ENCODE results near the gene CLCNKB.
"Not testable (repeated sequence)": the region's sequence is repeated elsewhere in the genome, so short reads cannot be mapped to it uniquely, and the experiment has no call there.

The CLCNKB gene

GRCh38 chr1:16061266-16061665 is 17.7 kb downstream of the CLCNKB start:
- no peak for DNase-seq (ENCODE audit: low spot score)

GRCh38 chr1:16061989-16062686 is 18.6 kb downstream of the CLCNKB start:
- DNase-seq (ENCODE audit: low spot score), result not testable (repeated sequence)

GRCh38 chr1:16062687-16063075 is 19.1 kb downstream of the CLCNKB start:
- not testable (repeated sequence) for DNase-seq (ENCODE audit: low spot score)

- no peak for DNase-seq (ENCODE audit: low spot score)
Observed at GRCh38 chr1:16063226-16063829, 19.7 kb downstream of the CLCNKB start.

- DNase-seq (ENCODE audit: low spot score), result no peak
Observed at GRCh38 chr1:16063921-16064320, 20.3 kb downstream of the CLCNKB start.

- no peak for DNase-seq (ENCODE audit: low spot score)
Observed at GRCh38 chr1:16064536-16065268, 21.1 kb downstream of the CLCNKB start.

GRCh38 chr1:16065269-16065576 is 21.6 kb downstream of the CLCNKB start:
- no peak for DNase-seq (ENCODE audit: low spot score)

- DNase-seq (ENCODE audit: low spot score), result no peak
Observed at GRCh38 chr1:16066245-16066644, 22.7 kb downstream of the CLCNKB start.

- no peak for DNase-seq (ENCODE audit: low spot score)
Observed at GRCh38 chr1:16067127-16067768, 23.7 kb downstream of the CLCNKB start.

GRCh38 chr1:16067933-16068332 is 24.4 kb downstream of the CLCNKB start:
- DNase-seq (ENCODE audit: low spot score), result no peak

GRCh38 chr1:16068356-16069270 is 25.0 kb downstream of the CLCNKB start:
- no peak for DNase-seq (ENCODE audit: low spot score)

- no peak for DNase-seq (ENCODE audit: low spot score)
Observed at GRCh38 chr1:16070640-16071355, 27.2 kb downstream of the CLCNKB start.

- no peak for DNase-seq (ENCODE audit: low spot score)
Observed at GRCh38 chr1:16071614-16072013, 28.0 kb downstream of the CLCNKB start.

- no peak for DNase-seq (ENCODE audit: low spot score)
Observed at GRCh38 chr1:16072095-16072494, 28.5 kb downstream of the CLCNKB start.

- no peak for DNase-seq (ENCODE audit: low spot score)
Observed at GRCh38 chr1:16072616-16073484, 29.3 kb downstream of the CLCNKB start.

GRCh38 chr1:16073490-16074119 is 30.0 kb downstream of the CLCNKB start, which contains the start of gene FAM131C:
Gene FAM131C (minus strand): TSS chr1:16073651. CDS start chr1:16073442, 209 bp downstream.
- peak; percentile 79 for DNase-seq (ENCODE audit: low spot score)

- DNase-seq (ENCODE audit: low spot score), result no peak
Observed at GRCh38 chr1:16074217-16074616, 30.6 kb downstream of the CLCNKB start.

- no peak for DNase-seq (ENCODE audit: low spot score)
Observed at GRCh38 chr1:16075337-16076030, 31.9 kb downstream of the CLCNKB start.
